Endometrium (tissue), 2 donors: ENCODE measurements around the gene PAX7.

ENCODE experiments used
- FAIRE-seq: peaks from 2 replicates; lab custom pipeline; 2012; peaks lifted over from hg19 to GRCh38; lab: Jason Lieb, UNC
- donor health status: control.
- donor health status: control.

Gene PAX7

GRCh38 chr1:18795002-18795689 is 164.5 kb downstream of the PAX7 start:
- FAIRE-seq = no peak

GRCh38 chr1:18796950-18797349 is 166.3 kb downstream of the PAX7 start:
- no peak for FAIRE-seq
